A673 (cell line): Measurements from ENCODE around the gene INO80C. TPM values are rescaled to one million over a fixed set of nuclear protein-coding genes. Genes with fewer than 3 reads are reported as not detected.

Experiments
- BruUV-seq: library from RNA; stranded (reverse); fragments of 400-500 nt; replicated peaks from 2 replicates; lab custom pipeline; 2021; lab: Mats Ljungman, UMichigan
- CTCF ChIA-PET: fragments of 300-600 bp; sonication (Branson Sonifier 250); formaldehyde crosslinking; loops from one replicate; lab custom pipeline; 2022; ENCODE audit warnings: antibody characterized with exemption; lab: Charles Lee
- POLR2A ChIA-PET: fragments of 300-600 bp; sonication (Branson Sonifier 250); formaldehyde crosslinking; loops from one replicate; lab custom pipeline; 2022; ENCODE audit warnings: antibody characterized with exemption; ENCODE audit not compliant: low non-redundant PET; lab: Charles Lee
- DNase-seq: peaks from one replicate; pipeline ENCODE4 v3.0.0-alpha.2; 2015; ENCODE audit warnings: low spot score
- H3K27ac ChIP-seq: fragments of 200-600 bp; sonication (generic); 2 replicates; pipeline ENCODE4 v1.5.1; 2016; ENCODE audit warnings: mixed run types, low read depth, mild to moderate bottlenecking, mixed read lengths, antibody characterized with exemption, low read length; ENCODE audit not compliant: poor library complexity, severe bottlenecking
- H3K27me3 ChIP-seq: fragments of 200-600 bp; sonication (generic); replicated peaks from 2 replicates; pipeline ENCODE4 v1.6.1; 2017; ENCODE audit warnings: mixed run types, low read depth, mild to moderate bottlenecking, mixed read lengths, antibody characterized with exemption, low read length; ENCODE audit not compliant: insufficient read depth, poor library complexity
- H3K36me3 ChIP-seq: fragments of 200-600 bp; sonication (generic); 2 replicates; pipeline ENCODE4 v1.6.1; 2016; ENCODE audit warnings: mixed run types, mild to moderate bottlenecking, mixed read lengths, antibody characterized with exemption, low read length; ENCODE audit not compliant: insufficient read depth, poor library complexity, severe bottlenecking
- H3K4me1 ChIP-seq: fragments of 200-600 bp; sonication (generic); 2 replicates; pipeline ENCODE4 v1.6.1; 2017; ENCODE audit warnings: mixed run types, mild to moderate bottlenecking, mixed read lengths, antibody characterized with exemption, low read length; ENCODE audit not compliant: insufficient read depth, poor library complexity, severe bottlenecking
- H3K4me3 ChIP-seq: fragments of 200-600 bp; sonication (generic); 2 replicates; pipeline ENCODE4 v1.5.1; 2016; ENCODE audit warnings: low read depth, mixed run types, mild to moderate bottlenecking, mixed read lengths, low read length; ENCODE audit not compliant: poor library complexity, severe bottlenecking
- H3K9me3 ChIP-seq: fragments of 200-600 bp; sonication (generic); 2 replicates; pipeline ENCODE4 v1.6.1; 2016; ENCODE audit warnings: mixed run types, low read depth, mild to moderate bottlenecking, mixed read lengths, antibody characterized with exemption, low read length; ENCODE audit not compliant: poor library complexity, severe bottlenecking
- EZH2 ChIP-seq: fragments of 200-600 bp; sonication (generic); IDR thresholded peaks from 2 replicates; pipeline ENCODE4 v1.6.1; 2017; ENCODE audit warnings: borderline replicate concordance, low read depth, mild to moderate bottlenecking, mixed read lengths, antibody characterized with exemption, low read length; ENCODE audit not compliant: poor library complexity, severe bottlenecking
- intact Hi-C: fragments of 100-400 bp; cut with micrococcal nuclease; formaldehyde crosslinking; loops from one replicate; pipeline ENCODE4 v1.10.0; 2022; ENCODE audit not compliant: unreplicated experiment
- total RNA-seq: library from RNA; stranded (reverse); gene quantifications from 2 replicates; pipeline ENCODE4 v1.2.3, GENCODE V29; 2021
- TF ChIP-seq, protein P1 (sequence below): fragments of 300-800, 200-600 bp; sonication (generic); conservative IDR thresholded peaks from 2 replicates; pipeline ENCODE4 v1.5.1; 2017; ENCODE audit warnings: low read depth, mild to moderate bottlenecking, antibody characterized with exemption, low read length, moderate library complexity, mixed read lengths

INO80C gene
- total RNA-seq, 1 experiment from 2014 or later = 36.6 TPM

DNA sequence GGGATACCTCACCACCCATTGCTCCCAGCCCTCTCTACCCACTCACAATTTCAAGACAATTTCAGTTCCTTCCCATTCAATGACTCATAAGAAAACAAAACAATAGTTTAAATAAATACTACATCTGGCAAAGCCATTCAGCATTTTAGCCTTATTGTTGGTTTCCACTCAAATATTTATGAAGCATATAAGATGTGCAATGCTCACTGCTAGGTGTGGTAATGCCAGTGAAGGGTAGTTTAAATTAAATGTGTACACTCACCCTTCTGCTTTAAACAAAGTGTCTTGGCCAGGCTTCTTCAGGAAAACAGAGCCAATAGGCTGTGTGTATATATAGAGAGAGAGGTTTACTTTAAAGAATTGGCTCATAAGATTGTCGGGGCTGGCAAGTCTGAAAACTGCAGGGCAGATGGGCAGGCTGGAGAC is 37.0 kb downstream of the INO80C start:
- TF ChIP-seq, protein P1, sequence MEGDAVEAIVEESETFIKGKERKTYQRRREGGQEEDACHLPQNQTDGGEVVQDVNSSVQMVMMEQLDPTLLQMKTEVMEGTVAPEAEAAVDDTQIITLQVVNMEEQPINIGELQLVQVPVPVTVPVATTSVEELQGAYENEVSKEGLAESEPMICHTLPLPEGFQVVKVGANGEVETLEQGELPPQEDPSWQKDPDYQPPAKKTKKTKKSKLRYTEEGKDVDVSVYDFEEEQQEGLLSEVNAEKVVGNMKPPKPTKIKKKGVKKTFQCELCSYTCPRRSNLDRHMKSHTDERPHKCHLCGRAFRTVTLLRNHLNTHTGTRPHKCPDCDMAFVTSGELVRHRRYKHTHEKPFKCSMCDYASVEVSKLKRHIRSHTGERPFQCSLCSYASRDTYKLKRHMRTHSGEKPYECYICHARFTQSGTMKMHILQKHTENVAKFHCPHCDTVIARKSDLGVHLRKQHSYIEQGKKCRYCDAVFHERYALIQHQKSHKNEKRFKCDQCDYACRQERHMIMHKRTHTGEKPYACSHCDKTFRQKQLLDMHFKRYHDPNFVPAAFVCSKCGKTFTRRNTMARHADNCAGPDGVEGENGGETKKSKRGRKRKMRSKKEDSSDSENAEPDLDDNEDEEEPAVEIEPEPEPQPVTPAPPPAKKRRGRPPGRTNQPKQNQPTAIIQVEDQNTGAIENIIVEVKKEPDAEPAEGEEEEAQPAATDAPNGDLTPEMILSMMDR = no peak
- no peak for TF ChIP-seq EZH2
- Histone ChIP-seq H3K27ac (no peak overlapping the region), H3K9me3 (no peaks in the 10 kb centered on the region), H3K36me3 (no peaks in the 10 kb centered on the region), H3K4me3 (no peak overlapping the region), H3K4me1 (no peaks in the 10 kb centered on the region), H3K27me3 (no peaks in the 10 kb centered on the region)
- intact Hi-C loops = no loop called here
- DNase-seq = no peak
- POLR2A ChIA-PET = no interaction called here
- CTCF ChIA-PET = no interaction called here
- BruUV-seq = no TSS peak

- Histone ChIP-seq H3K4me1 (no peaks in the 10 kb centered on the region), H3K36me3 (no peaks in the 10 kb centered on the region), H3K9me3 (no peaks in the 10 kb centered on the region), H3K27ac (no peak overlapping the region), H3K4me3 (no peak overlapping the region), H3K27me3 (no peaks in the 10 kb centered on the region)
- CTCF ChIA-PET = no interaction called here
- no peak for DNase-seq
- no peak for TF ChIP-seq EZH2
- POLR2A ChIA-PET = interaction anchor here (0.6 kb wide), 1 partner anchor 30 kb away, joined by 12 read pairs; no protein-coding TSS in a partner anchor
- intact Hi-C loops = no loop called here
- no TSS peak for BruUV-seq
These were observed 37.8 kb downstream of the INO80C start for GRCh38 chr18:35459997-35460396.

DNA sequence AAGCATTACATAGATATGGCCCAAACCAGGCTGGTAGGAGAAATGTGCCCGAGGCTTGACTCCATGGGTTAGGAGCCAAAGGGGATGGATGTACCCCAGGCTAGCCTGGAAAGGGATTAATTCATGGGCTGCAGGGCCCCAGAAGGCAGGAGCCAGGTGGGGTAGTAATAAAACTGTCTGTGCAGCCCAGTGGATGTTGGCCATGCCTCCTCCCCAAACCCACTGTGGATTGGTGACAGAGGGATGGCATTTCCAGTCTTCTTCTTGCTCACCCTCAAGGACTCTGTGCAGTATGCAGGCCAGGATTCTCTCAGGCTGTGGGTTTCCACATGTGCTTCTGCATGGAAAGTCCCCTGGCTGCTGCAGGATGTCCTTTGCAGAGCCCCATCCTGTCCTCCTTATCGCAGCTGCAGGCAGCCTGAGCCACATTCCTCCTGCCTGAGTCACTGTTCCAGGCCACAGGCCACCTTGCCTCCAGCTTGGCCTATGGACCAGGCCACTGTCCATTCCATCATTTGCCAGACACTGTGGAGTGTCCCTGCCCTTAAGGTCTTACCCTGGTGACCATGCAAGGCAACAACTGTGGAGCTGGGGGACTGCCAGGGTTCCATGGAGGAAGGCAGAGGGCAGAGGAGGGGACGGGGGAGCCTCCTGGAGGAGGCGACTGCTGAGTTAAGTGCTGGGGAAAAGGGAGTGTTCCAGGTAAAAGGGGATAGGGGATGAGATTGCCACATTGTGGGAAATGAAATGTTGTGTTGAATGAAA is 38.9 kb downstream of the INO80C start:
- POLR2A ChIA-PET = no interaction called here
- no peaks in the 10 kb centered on the region for H3K27me3 ChIP-seq
- TF ChIP-seq, protein P1 = no peak
- TF ChIP-seq EZH2 = no peak
- H3K36me3 ChIP-seq = no peaks in the 10 kb centered on the region
- DNase-seq = no peak
- H3K4me3 ChIP-seq = no peak overlapping the region
- intact Hi-C loops = no loop called here
- CTCF ChIA-PET = no interaction called here
- BruUV-seq = no TSS peak
- no peak overlapping the region for H3K27ac ChIP-seq
- H3K4me1 ChIP-seq = no peaks in the 10 kb centered on the region
- H3K9me3 ChIP-seq = no peaks in the 10 kb centered on the region
